GM10847 (cell line): ENCODE data around the gene PLSCR1.

Source experiments
- POLR2A ChIP-seq: IDR thresholded peaks from 2 replicates; pipeline ENCODE4 v1.6.1; 2011; ENCODE audit not compliant: insufficient read length; ENCODE audit errors: extremely low read depth

The PLSCR1 gene

GRCh38 chr3:146469150-146470017, 75.0 kb downstream of the PLSCR1 start, which contains the start of gene PLSCR2:
TSS of gene PLSCR2 (minus strand) at chr3:146469561. CDS start at chr3:146459904, 9,657 bp downstream.
- peak; percentile 39 for TF ChIP-seq POLR2A

GRCh38 chr3:146468671-146469149, 75.7 kb downstream of the PLSCR1 start:
- no peak for TF ChIP-seq POLR2A

GRCh38 chr3:146468234-146468633, 76.2 kb downstream of the PLSCR1 start:
- no peak for TF ChIP-seq POLR2A

- no peak for TF ChIP-seq POLR2A
Measured at GRCh38 chr3:146466604-146467003, 77.8 kb downstream of the PLSCR1 start.

GRCh38 chr3:146465693-146466465, 78.5 kb downstream of the PLSCR1 start:
- TF ChIP-seq POLR2A: no peak
